GM19023 (cell line): Measurements from ENCODE around the gene LHPP.
A peak's percentile ranks its signal among the peaks of the same experiment; 100 is the strongest.
"Not testable (repeated sequence)": the region's sequence is repeated elsewhere in the genome, so short reads cannot be mapped to it uniquely, and the experiment has no call there.

Experiments
- ATAC-seq: cut with Tn5 transposase; IDR thresholded peaks from one replicate; pipeline ENCODE4 v1.9.1; 2021; ENCODE audit warnings: mild to moderate bottlenecking, moderate library complexity; ENCODE audit not compliant: unreplicated experiment

Gene LHPP

DNA sequence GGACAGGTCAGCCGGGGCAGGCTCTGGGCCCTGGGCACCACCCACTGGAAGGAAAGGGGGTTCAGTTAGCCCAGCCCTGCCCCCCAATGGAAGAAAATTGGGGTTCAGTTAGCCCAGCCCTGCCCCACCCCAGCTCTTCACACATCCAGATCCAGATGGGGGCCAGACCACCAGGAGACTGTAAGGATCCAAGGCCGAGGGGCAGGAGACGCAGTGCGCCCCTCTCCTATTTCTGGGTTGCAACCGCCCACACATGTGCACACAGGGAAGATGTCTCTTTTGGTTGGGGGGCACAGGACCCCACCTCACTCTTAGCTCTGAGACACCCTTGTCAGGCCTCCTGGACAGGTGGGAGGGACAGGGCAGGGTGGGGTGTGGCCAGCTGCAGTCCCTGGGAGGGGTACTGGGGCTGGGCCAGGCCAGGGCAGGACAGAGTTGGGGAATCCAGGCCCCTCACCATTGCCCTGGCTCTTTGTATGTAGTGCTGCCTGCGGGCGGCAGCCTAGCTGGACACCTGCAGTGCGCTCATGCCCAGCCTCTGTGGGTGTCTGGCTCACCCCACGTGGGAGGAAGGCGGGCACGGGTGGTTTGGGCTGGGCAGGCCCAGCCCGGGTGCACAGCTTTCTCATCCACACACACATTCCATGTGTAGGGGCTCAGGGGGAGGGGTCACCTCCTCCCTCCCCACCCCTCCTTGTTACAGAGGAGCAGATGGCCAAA is 141.2 kb downstream of the LHPP start:
- no peak for ATAC-seq

GRCh38 chr10:124603376-124604213 is 142.0 kb downstream of the LHPP start:
- no peak for ATAC-seq

DNA sequence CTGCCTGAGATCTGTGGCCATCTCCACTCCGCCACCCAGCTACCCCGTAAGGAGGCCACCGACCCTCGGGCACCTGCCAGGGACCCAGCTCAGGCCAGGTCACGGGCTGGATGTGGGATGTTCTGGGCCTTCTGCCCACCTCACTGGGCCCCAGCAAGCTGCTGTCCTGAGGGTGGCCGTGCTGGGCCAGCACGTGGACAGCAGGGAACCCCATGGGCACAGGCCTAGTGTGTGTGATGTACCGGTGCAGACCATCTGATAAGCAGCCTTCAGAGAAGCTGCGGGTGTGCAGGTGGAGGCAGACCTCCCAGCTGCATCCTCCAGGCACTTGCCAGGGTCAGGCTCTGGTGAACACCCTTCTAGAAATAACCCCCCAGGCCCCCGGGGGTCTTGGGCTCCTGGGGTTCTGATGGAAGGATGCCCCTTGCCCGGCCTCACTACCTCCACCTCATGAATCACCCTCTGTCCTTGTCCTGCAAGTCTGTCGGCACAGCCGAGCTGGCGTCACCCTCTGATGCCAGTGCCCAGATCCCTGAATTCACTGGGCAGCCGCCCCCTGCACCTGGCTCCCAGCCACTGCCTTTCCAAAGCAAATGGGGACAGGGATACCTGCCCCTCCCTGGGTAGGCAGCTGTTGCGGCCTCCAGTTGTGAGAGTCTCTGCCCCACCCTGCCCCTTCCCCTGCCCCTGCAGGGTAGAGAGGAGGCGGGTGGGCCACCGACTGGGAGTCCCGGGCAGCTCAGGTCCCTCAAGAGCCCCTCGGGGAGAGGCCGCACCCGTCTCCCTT is 142.8 kb downstream of the LHPP start:
- ATAC-seq, result no peak

DNA sequence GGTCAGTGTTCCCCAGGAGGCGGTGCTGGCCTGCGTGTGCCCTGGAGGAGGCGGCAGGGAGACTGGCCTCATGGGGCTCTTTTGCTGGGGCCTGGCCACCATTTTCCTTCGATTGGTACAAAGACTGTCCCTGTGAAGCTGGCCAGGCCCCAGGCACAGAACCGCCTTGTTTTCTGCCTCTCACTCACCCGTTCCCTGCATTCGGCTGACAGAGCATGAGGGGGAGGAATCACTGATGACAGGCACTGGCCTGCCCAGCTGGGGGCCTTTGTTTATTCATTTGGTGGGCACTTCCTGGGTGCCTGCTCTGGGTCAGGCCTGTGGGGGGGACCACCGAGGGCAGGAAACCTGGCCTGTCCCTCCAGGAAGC is 143.4 kb downstream of the LHPP start:
- no peak for ATAC-seq

GRCh38 chr10:124605481-124605855 is 143.8 kb downstream of the LHPP start:
- ATAC-seq, result no peak

DNA sequence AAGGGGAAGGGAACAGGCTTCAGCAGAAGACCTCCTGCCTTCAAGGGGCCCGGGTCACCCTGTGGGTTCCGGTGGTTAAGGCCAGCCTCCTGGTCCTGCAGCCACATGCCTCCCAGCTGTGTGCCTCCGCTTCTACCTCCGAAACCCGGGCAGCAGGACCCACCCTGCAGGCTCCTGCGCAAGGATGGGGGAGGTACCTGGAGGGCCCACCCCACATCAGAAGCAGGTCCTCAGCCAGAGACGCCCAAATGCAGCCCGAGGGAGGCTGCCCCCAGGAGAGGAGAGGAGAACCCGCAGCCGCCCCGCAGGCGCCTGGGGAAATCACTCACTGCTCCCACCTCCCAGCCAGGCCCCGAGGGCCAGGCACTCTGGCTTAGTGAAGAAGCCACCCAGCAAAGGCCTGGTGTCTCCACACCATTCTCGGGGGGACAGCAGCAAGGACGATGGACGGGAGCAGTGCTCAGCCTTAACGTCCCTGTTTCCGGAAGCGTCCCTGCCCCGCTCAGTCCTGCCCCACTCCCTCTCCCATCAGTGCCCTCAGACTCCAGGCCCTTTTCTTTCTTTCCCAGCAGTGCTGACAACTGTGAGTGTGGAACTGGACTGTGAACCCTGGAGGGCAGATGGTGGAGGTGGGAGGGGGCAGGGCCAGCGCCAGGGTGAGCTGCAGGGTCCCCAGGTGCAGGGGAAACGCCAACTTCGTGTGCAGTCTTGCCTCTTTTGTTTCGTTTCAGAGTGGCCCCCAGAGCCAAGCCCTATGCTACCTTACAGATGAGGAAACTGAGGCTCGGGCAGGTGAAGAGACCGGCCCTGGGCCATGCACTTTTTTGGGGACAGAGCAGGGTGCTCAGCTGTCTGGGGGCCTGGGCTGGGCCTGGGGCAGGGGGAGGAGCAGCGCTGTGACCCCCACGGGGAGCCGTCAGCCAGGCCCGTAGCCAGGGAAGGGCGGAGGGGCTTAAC is 144.5 kb downstream of the LHPP start:
- ATAC-seq, result no peak

GRCh38 chr10:124606822-124607221 is 145.2 kb downstream of the LHPP start:
- ATAC-seq, result no peak

DNA sequence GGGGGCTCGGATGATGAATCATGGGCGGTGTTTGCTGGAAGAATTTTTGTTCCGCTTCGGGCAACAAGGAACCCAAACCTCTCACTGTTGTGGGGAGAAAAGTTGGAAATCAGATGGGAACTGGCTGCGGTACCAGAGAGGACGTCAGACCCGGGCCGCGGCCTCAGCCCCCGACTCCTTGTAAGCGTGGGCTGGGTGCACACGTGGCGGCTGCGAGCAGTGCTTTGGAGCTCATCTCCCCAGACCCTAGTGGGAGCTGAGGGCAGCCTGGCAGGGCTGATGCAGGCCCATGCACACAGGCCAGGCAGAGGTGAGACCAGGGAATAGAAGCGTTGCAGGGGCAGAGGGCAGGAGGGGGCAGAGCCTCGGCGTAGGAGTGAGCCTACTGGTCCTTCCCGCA is 146.1 kb downstream of the LHPP start:
- no peak for ATAC-seq

DNA sequence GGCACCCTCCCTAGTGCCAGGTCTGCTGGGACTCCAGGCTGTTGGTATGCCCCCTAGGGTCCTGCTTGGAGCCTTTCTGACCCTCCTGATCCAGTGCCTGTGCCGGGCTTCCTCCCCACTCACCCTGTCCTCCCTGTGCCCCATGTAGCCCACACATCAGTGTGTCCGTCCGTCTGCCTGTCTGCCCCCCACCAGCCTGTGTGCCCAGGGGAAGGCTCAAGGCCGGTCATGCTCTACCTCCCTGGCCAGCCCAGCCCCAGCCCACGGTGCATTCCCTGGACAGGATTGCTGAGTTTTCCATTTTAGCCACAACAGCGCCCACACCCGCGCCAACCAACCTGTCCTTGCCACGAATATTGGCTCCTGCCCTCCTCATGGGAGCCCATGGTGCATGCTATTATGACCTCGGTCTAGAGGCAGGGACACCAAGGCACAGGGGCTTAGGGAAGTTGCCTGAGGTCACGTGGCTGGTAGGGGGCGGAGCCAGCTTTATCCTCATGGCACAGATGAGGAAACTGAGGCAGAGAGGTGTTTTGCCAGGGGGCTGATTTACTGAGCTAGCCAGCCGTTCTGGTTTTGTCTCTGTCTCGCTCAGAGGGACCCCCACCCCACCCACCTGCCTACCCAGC is 146.6 kb downstream of the LHPP start:
- no peak for ATAC-seq

DNA sequence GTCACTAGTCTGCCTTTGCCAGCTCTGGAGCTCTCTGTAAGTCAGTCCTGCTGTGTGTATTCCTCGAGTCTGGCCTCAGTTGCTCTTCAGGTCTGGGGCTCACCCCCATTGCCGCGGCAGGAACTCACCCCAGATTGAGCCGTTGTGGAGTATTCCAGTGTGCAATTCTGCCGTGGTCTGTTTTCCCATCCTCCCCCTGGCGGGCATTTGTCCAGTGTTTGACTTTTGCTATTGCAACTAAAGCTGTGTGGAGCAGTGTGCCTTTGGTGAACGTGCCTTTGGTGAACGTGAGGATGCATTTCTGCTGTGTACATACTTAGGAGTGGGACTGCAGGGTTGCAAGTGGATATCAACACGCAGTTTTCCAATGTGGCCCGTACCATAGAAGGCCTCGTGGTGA is 148.1 kb downstream of the LHPP start:
- ATAC-seq, result no peak

GRCh38 chr10:124610186-124610585 is 148.6 kb downstream of the LHPP start:
- not testable (repeated sequence) for ATAC-seq

DNA sequence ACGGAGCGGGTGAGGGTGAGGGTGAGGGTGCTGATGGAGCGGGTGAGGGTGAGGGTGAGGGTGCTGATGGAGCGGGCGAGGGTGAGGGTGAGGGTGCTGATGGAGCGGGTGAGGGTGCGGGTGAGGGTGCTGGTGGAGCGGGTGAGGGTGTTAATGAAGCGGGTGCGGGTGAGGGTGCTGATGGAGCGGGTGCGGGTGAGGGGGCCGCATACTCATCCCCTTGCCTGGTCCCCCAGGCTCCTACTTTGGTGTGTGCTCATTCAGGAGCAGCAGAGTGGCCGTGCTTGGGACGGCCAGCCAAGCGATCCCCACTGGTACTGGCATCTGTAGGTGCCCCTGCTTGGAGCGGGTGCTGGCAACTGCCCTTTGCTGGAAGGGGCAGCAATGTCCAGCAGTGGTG is 149.2 kb downstream of the LHPP start:
- not testable (repeated sequence) for ATAC-seq

DNA sequence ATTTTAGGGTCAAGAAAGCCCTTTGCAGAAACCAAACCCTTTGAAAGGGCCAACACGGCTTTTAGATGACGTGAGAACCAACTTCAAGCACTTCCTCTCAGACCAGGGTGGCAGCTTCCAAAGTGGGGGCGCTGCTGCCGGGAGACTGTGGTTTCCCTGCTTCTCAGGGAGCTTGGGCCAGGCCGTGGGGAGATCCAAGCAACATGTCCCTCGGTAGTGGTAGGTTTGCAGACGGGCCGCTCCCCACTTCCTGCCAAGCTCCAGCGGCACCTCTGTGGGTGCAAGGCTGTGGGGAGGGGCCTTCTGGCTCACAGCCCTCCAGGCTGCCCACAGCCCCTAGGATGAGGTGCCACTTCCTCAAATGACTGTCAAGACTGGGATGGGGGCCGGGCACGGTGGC is 150.1 kb downstream of the LHPP start:
- ATAC-seq, result no peak

DNA sequence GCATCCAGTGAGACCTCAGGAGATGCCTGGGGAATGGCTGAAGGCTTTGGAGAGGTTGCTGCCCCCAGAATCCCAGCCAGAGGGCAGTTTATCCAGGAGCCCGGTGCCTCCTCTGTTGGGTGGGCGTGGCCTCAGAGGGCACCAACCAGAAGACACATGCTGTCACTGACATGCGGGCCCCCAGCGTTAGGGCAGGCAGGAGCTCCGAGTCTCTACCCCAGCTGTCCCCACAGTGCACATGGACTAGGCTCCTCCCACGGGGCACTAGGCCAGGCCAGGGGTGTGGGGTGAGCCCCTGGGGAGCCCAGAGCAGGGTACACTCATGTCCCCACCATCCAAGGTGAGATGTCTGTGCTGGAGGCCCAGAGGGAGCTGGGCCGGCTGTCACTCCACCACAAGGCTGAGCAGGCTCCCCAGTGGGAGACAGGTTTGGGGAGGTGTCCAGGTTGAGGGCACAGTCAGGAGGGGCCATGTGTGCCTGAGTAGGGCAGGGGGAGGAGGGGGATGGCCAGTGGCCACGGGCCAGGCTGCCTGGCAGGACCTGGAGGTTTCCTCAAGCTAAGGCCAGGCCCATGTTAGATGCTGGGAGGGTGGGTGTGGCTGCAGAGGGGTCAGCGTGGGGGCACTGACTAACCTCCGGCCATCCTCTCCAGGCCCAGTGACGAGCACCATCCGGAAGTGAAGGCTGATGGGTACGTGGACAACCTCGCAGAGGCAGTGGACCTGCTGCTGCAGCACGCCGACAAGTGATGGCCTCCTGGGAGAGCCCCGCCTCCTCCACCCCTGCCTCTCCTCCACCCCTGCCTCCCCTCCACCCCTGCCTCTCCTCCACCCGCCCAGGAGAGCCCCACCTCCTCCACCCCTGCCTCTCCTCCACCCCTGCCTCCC is 151.2 kb downstream of the LHPP start:
- ATAC-seq, result no peak

DNA sequence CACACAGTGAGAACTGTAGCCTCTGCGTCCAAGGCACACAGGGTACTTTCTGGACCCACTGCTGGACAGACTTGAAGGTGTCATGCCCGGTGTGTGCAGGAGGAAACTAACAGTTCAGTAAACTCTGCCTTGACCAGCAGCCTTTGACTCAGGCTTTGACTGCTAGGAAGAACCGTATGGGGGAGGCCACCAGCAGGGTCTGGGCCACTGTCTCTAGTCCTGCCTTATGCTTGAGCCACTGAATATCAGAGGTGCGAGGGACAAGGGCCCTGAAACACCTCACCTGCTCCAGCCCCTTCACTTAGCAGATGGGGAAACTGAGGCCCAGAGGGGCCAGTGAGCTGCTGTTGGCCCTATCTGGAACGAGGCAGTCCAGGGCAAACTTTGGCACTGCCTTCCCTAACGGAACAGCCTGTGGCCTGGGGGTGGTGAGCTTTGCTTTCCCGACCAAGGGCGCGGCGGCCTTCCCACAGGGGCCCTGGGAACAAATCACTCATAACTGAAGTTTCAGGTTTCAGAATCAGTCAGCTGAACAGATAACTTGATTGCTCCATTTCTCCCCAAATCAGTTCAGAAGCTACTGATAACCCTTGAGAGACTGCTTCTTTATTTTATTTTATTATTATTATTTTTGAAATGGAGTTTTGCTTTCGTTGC is 152.5 kb downstream of the LHPP start:
- peak; percentile 46 for ATAC-seq

GRCh38 chr10:124615259-124615658 is 153.6 kb downstream of the LHPP start:
- no peak for ATAC-seq

GRCh38 chr10:124616040-124616835 is 154.6 kb downstream of the LHPP start:
- no peak for ATAC-seq

DNA sequence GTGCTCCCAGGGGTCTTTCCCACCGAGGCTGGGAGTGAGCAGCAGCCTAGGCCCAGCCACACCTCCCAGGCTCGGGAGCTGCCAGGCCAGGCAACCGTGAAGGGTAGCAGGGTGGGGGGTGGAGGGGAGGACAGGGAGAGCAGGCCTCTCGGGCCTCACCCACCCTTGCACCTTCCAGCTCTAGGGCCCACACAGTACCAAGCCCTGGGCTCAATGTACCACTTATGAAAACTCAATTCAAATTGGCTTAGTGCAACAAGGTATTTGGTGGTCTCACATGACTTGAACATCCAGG is 155.2 kb downstream of the LHPP start:
- ATAC-seq, result no peak
